ENCODE measurements around the gene ANKRD39. TPM values are rescaled to one million over a fixed set of nuclear protein-coding genes. Genes with fewer than 3 reads are reported as not detected.
A peak's percentile ranks its signal among the peaks of the same experiment; 100 is the strongest.

Gene ANKRD39
- total and polyA plus RNA-seq, 4 donors = 7.4 to 16.9 (median 15.6) TPM

GRCh38 chr2:96832408-96832753 lies 25.4 kb downstream of the ANKRD39 start:
- Histone ChIP-seq H3K4me3 (no peak overlapping the region), H3K4me1 (ENCODE audit: control insufficient read depth in 5 of 5, insufficient read depth in 5 of 5, low read length in 5 of 5) (peaks cover 0 to 24% (median 7%) of the 10 kb centered on the region in 5 donors), H3K9me3 (ENCODE audit: control insufficient read depth in 4 of 4, insufficient read depth in 3 of 4, low read length in 3 of 4) (no peaks in the 10 kb centered on the region), H3K27ac (ENCODE audit: low read depth in 1 of 2, low read length in 1 of 2) (peak overlapping the region; percentile 8 to 12), H3K36me3 (ENCODE audit: control insufficient read depth in 4 of 4, insufficient read depth in 4 of 4, low read length in 4 of 4) (peaks cover 0 to 48% (median 32%) of the 10 kb centered on the region in 4 donors), H3K9ac (ENCODE audit: insufficient read depth in 1 of 2, low read length in 2 of 2) (no peak overlapping the region), H3K27me3 (ENCODE audit: control insufficient read depth in 3 of 3, insufficient read depth in 3 of 3, low read length in 2 of 3) (no peaks in the 10 kb centered on the region)
- TF ChIP-seq, protein P1, sequence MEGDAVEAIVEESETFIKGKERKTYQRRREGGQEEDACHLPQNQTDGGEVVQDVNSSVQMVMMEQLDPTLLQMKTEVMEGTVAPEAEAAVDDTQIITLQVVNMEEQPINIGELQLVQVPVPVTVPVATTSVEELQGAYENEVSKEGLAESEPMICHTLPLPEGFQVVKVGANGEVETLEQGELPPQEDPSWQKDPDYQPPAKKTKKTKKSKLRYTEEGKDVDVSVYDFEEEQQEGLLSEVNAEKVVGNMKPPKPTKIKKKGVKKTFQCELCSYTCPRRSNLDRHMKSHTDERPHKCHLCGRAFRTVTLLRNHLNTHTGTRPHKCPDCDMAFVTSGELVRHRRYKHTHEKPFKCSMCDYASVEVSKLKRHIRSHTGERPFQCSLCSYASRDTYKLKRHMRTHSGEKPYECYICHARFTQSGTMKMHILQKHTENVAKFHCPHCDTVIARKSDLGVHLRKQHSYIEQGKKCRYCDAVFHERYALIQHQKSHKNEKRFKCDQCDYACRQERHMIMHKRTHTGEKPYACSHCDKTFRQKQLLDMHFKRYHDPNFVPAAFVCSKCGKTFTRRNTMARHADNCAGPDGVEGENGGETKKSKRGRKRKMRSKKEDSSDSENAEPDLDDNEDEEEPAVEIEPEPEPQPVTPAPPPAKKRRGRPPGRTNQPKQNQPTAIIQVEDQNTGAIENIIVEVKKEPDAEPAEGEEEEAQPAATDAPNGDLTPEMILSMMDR (IDR thresholded peaks at IDR 0.05; ENCODE audit: control extremely low read depth, extremely low read depth) = no peak
- no peak for ATAC-seq (ENCODE audit: insufficient read depth, low FRiP score)
- WGBS, 2 donors = 78 to 88% methylated on average over 11 of the region's 11 CpGs
- DNase-seq = no peak

- TF ChIP-seq, protein P1 (IDR thresholded peaks at IDR 0.05; ENCODE audit: control extremely low read depth, extremely low read depth) = no peak
- no peaks in the 10 kb centered on the region for H3K9me3 ChIP-seq (ENCODE audit: control insufficient read depth in 4 of 4, insufficient read depth in 3 of 4, low read length in 3 of 4)
- H3K36me3 ChIP-seq (ENCODE audit: control insufficient read depth in 4 of 4, insufficient read depth in 4 of 4, low read length in 4 of 4) = peaks cover 0 to 52% (median 32%) of the 10 kb centered on the region in 4 donors
- H3K27ac ChIP-seq (ENCODE audit: low read depth in 1 of 2, low read length in 1 of 2) = no peak overlapping the region
- H3K4me1 ChIP-seq (ENCODE audit: control insufficient read depth in 5 of 5, insufficient read depth in 5 of 5, low read length in 5 of 5) = peaks cover 0 to 24% (median 7%) of the 10 kb centered on the region in 5 donors
- no peak overlapping the region for H3K4me3 ChIP-seq
- 77 to 82% methylated on average over 10 of the region's 10 CpGs for WGBS, 2 donors
- no peak overlapping the region for H3K9ac ChIP-seq (ENCODE audit: insufficient read depth in 1 of 2, low read length in 2 of 2)
- ATAC-seq (ENCODE audit: insufficient read depth, low FRiP score) = no peak
- no peaks in the 10 kb centered on the region for H3K27me3 ChIP-seq (ENCODE audit: control insufficient read depth in 3 of 3, insufficient read depth in 3 of 3, low read length in 2 of 3)
- DNase-seq = peak in 1 of 3 donors; percentile 21
Observed at GRCh38 chr2:96831679-96832078, 26.1 kb downstream of the ANKRD39 start.

- Histone ChIP-seq H3K4me3 (no peak overlapping the region), H3K9me3 (ENCODE audit: control insufficient read depth in 4 of 4, insufficient read depth in 3 of 4, low read length in 3 of 4) (no peaks in the 10 kb centered on the region), H3K36me3 (ENCODE audit: control insufficient read depth in 4 of 4, insufficient read depth in 4 of 4, low read length in 4 of 4) (peaks cover 0 to 62% (median 34%) of the 10 kb centered on the region in 4 donors), H3K27ac (ENCODE audit: low read depth in 1 of 2, low read length in 1 of 2) (no peak overlapping the region), H3K27me3 (ENCODE audit: control insufficient read depth in 3 of 3, insufficient read depth in 3 of 3, low read length in 2 of 3) (no peaks in the 10 kb centered on the region), H3K4me1 (ENCODE audit: control insufficient read depth in 5 of 5, insufficient read depth in 5 of 5, low read length in 5 of 5) (peaks cover 0 to 24% (median 7%) of the 10 kb centered on the region in 5 donors), H3K9ac (ENCODE audit: insufficient read depth in 1 of 2, low read length in 2 of 2) (no peak overlapping the region)
- 59% methylated on average over 5 of the region's 5 CpGs for WGBS, 2 donors
- DNase-seq (no peak), ATAC-seq (ENCODE audit: insufficient read depth, low FRiP score) (no peak)
- TF ChIP-seq, protein P1 (IDR thresholded peaks at IDR 0.05; ENCODE audit: control extremely low read depth, extremely low read depth) = no peak
Observed at GRCh38 chr2:96830044-96830562, 27.7 kb downstream of the ANKRD39 start.

GRCh38 chr2:96828874-96829273 lies 28.9 kb downstream of the ANKRD39 start:
- no peak overlapping the region for H3K27ac ChIP-seq (ENCODE audit: low read depth in 1 of 2, low read length in 1 of 2)
- WGBS, 2 donors = 97% methylated on average over 13 of the region's 13 CpGs
- H3K4me3 ChIP-seq = no peak overlapping the region
- ATAC-seq (ENCODE audit: insufficient read depth, low FRiP score) (no peak), DNase-seq (no peak)
- H3K9me3 ChIP-seq (ENCODE audit: control insufficient read depth in 4 of 4, insufficient read depth in 3 of 4, low read length in 3 of 4) = no peaks in the 10 kb centered on the region
- peaks cover 0 to 65% (median 35%) of the 10 kb centered on the region in 4 donors for H3K36me3 ChIP-seq (ENCODE audit: control insufficient read depth in 4 of 4, insufficient read depth in 4 of 4, low read length in 4 of 4)
- TF ChIP-seq, protein P1 (IDR thresholded peaks at IDR 0.05; ENCODE audit: control extremely low read depth, extremely low read depth) = no peak
- no peaks in the 10 kb centered on the region for H3K27me3 ChIP-seq (ENCODE audit: control insufficient read depth in 3 of 3, insufficient read depth in 3 of 3, low read length in 2 of 3)
- H3K4me1 ChIP-seq (ENCODE audit: control insufficient read depth in 5 of 5, insufficient read depth in 5 of 5, low read length in 5 of 5) = peaks cover 0 to 30% (median 10%) of the 10 kb centered on the region in 5 donors
- no peak overlapping the region for H3K9ac ChIP-seq (ENCODE audit: insufficient read depth in 1 of 2, low read length in 2 of 2)

Data from lung (tissue), 12 donors.